Activated CD4-positive, alpha-beta T cell treated with anti-CD3 and anti-CD28 coated beads, Interleukin-2, amount 10 ng/mL, durations not matched to agents 7 days and 5 days (primary cell): ENCODE data around the gene CHPT1. TPM values are rescaled to one million over a fixed set of nuclear protein-coding genes. Genes with fewer than 3 reads are reported as not detected.

Experiments
- CTCF ChIA-PET: fragments of 350-600 bp; sonication (Branson Sonifier 250); formaldehyde crosslinking; loops from one replicate; lab custom pipeline; 2021; ENCODE audit warnings: antibody characterized with exemption; lab: Charles Lee
- POLR2A ChIA-PET: fragments of 350-600 bp; sonication (Branson Sonifier 250); formaldehyde crosslinking; loops from one replicate; lab custom pipeline; 2021; ENCODE audit warnings: antibody characterized with exemption; lab: Charles Lee
- DNase-seq: peaks from one replicate; pipeline ENCODE4 v3.0.0-alpha.2; 2020
- H3K27ac Mint-ChIP-seq: one replicate; pipeline ENCODE4 v1.8.0; 2021; ENCODE audit warnings: mild to moderate bottlenecking, moderate library complexity, mixed read lengths
- H3K27me3 Mint-ChIP-seq: one replicate; pipeline ENCODE4 v1.8.0; 2021; ENCODE audit warnings: mixed read lengths
- H3K36me3 Mint-ChIP-seq: one replicate; pipeline ENCODE4 v1.8.0; 2021; ENCODE audit warnings: low read depth, mixed read lengths
- H3K4me1 Mint-ChIP-seq: one replicate; pipeline ENCODE4 v1.8.0; 2021; ENCODE audit warnings: mixed read lengths
- H3K4me3 Mint-ChIP-seq: one replicate; pipeline ENCODE4 v1.8.0; 2021; ENCODE audit warnings: mild to moderate bottlenecking, moderate library complexity, mixed read lengths
- H3K9me3 Mint-ChIP-seq: one replicate; pipeline ENCODE4 v1.8.0; 2021; ENCODE audit warnings: mixed read lengths
- total RNA-seq, 2 experiments: library from RNA; stranded (reverse); gene quantifications; one replicate each; pipeline ENCODE4 v1.2.3, GENCODE V29; 2021

The CHPT1 gene
- total RNA-seq, 2 experiments from 2014 or later: 9.5 to 11.8 TPM

DNA sequence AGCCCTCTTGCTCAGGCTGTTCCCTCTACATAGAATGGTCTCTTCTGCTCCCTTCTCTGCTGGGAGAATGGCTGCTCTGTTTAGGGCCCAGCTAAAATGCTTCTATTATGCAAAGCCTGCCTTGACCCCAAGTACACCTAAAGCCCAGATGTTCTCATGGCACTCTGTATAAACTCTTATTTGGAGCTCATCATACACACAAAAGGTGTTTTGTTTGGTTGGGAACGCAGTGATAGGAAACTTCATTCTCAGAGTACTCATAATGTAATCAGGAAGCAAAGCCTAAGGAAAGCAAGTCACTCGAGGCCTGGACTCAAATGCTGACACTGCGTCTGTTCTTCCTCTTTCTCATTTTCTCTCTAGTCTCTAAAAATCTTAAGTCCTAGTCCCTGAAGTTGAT lies 80.0 kb downstream of the CHPT1 start:
- H3K27ac Mint-ChIP-seq: peak overlapping the region; percentile 28
- ChIA-PET CTCF (interaction anchor here (1.2 to 7.6 kb wide), 3 partner anchors 47 to 62 kb away, joined by 3 to 61 read pairs (median 13); partner anchors contain the start of gene GNPTAB), POLR2A (no interaction called here)
- DNase-seq: no peak
- H3K27me3 Mint-ChIP-seq: no peaks in the 10 kb centered on the region
- no peak overlapping the region for H3K4me3 Mint-ChIP-seq
- H3K36me3 Mint-ChIP-seq: peaks cover 31% of the 10 kb centered on the region
- no peaks in the 10 kb centered on the region for H3K9me3 Mint-ChIP-seq
- peaks cover 27% of the 10 kb centered on the region for H3K4me1 Mint-ChIP-seq

GRCh38 chr12:101777978-101778377 lies 80.5 kb downstream of the CHPT1 start:
- H3K36me3 Mint-ChIP-seq: peaks cover 35% of the 10 kb centered on the region
- peaks cover 31% of the 10 kb centered on the region for H3K4me1 Mint-ChIP-seq
- H3K27ac Mint-ChIP-seq: peak overlapping the region; percentile 28
- no peak for DNase-seq
- no peaks in the 10 kb centered on the region for H3K9me3 Mint-ChIP-seq
- CTCF ChIA-PET: interaction anchor here (1.4 to 7.6 kb wide), 2 partner anchors 21 to 52 kb away, joined by 4 to 61 read pairs; partner anchors contain the start of gene GNPTAB
- H3K27me3 Mint-ChIP-seq: no peaks in the 10 kb centered on the region
- no peak overlapping the region for H3K4me3 Mint-ChIP-seq
- POLR2A ChIA-PET: no interaction called here

Other genes with a start within 250 kb of the CHPT1 start
- not detected for gene SPIC, start 222.3 kb upstream of the CHPT1 start, total RNA-seq
- not detected for gene MYBPC1, start 102.7 kb upstream of the CHPT1 start, total RNA-seq
- under 1 TPM; 0.35 to 0.75 TPM for gene SYCP3, start 41.8 kb downstream of the CHPT1 start, total RNA-seq
- 10 to 100 TPM; 57.4 to 68.7 TPM for gene GNPTAB, start 133.3 kb downstream of the CHPT1 start, total RNA-seq
- gene DRAM1, start 179.9 kb downstream of the CHPT1 start, total RNA-seq: 1 to 10 TPM; 1.4 to 2.5 TPM